ENCODE results near the gene ACOX1.

- TF ChIP-seq CTCF (IDR thresholded peaks at IDR 0.05; ENCODE audit: low read depth, low read length, poor library complexity, severe bottlenecking): no peak
- TF ChIP-seq EZH2phosphoT487 (IDR thresholded peaks at IDR 0.05; ENCODE audit: borderline replicate concordance, low read length): no peak
Measured at GRCh38 chr17:75922963-75923874, 55.7 kb downstream of the ACOX1 start.
